ENCODE data around the gene CNFN.
"Not testable (repeated sequence)": the region's sequence is repeated elsewhere in the genome, so short reads cannot be mapped to it uniquely, and the experiment has no call there.

CNFN gene

GRCh38 chr19:42348211-42348610 lies 41.9 kb downstream of the CNFN start:
- DNase-seq: no peak

- no peak for DNase-seq
Observed at GRCh38 chr19:42345191-42345812, 44.8 kb downstream of the CNFN start.

GRCh38 chr19:42344336-42344893 lies 45.7 kb downstream of the CNFN start:
- no peak for DNase-seq

- no peak for DNase-seq
Observed at GRCh38 chr19:42343344-42344110, 46.6 kb downstream of the CNFN start.

DNA sequence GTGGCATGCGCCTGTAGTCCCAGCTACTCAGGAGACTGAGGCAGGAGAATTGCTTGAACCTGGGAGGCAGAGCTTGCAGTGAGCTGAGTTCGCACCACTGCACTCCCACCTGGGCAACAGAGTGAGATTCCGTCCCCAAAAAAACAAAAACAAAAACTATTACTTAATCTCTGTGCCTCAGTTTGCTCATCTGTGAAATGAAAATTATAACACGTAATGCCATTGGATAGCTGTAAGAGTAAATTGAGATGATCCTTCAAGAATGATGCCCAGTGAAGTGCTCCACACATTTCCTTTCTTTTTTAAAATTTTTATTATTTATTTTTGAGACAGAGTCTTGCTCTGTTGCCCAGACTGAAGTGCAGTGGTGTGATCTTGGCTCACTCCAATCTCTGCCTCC lies 50.2 kb downstream of the CNFN start:
- not testable (repeated sequence) for DNase-seq

- DNase-seq: not testable (repeated sequence)
Observed at GRCh38 chr19:42339126-42339860, 50.8 kb downstream of the CNFN start.

Data from activated naive CD4-positive, alpha-beta T cell (primary cell).